M059J (cell line): ENCODE results near the gene ABLIM1. TPM values are rescaled to one million over a fixed set of nuclear protein-coding genes. Genes with fewer than 3 reads are reported as not detected.

ENCODE experiments used
- DNase-seq: peaks from one replicate; pipeline ENCODE4 v3.0.0-alpha.2; 2012; ENCODE audit warnings: low read depth
- total RNA-seq: library from RNA; depleted of rRNA; stranded (reverse); fragments of >200 nt; shearing (Covaris generic); gene quantifications from 2 replicates; pipeline ENCODE4 v1.2.3, GENCODE V29; 2014

Gene ABLIM1
- total RNA-seq, 1 experiment from 2014 or later = 5.8 TPM

GRCh38 chr10:114545819-114546218 lies 112.3 kb downstream of the ABLIM1 start:
- DNase-seq = no peak

GRCh38 chr10:114545071-114545470 lies 113.0 kb downstream of the ABLIM1 start:
- DNase-seq = peak; percentile 82

- DNase-seq = peak; percentile 84
Measured at GRCh38 chr10:114544045-114544659, 113.9 kb downstream of the ABLIM1 start.

GRCh38 chr10:114543456-114543855 lies 114.6 kb downstream of the ABLIM1 start:
- DNase-seq = no peak

GRCh38 chr10:114542373-114542772 lies 115.7 kb downstream of the ABLIM1 start:
- DNase-seq = no peak

DNA sequence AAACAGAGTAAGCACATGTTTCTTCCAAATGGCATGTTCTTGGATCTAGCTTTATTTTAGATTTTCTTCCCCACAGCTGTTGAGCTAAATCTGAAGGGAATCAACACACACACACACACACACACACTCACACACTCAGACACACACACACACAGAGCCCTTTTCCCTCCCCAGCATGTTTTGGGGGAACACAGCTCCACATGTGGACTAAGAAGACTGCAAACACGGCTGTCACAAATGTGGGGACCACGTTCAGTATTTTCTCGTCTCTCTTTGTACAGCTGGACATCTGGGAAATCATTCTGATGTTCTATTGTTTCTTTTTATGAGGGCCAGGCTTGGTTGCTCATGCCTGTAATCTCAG lies 116.3 kb downstream of the ABLIM1 start:
- no peak for DNase-seq

DNA sequence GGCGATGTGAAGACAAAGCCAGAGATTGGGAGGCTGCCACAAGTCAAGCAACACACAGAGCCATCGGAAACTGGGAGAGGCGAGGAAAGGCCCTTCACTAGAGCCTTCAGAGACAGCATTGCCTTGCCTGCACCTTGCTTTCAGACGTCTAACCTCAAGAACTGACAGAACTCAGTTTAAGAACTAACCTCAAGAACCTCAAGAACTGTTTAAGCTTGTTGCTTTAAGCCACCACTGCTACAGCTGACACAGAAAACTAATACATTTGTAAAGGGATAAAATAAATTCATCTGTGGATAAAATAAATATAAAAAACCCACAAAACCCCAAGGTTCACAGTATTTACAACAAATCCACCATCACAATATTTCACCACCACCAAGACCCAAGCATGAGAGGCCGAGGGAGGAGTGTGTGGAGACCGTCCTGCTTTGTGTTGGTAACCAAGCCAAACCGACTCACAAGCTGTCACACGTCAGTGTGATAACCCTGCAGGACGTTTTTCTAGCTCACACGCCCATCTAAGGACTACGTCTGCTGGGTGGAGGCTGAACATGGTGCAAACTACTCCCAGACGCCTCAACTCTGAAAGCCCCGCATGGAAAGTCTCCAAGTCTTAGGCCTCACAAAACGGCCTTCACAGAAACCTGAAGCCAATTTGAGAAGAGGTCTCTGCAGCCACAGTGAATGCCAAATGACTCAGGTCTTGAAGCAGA lies 116.8 kb downstream of the ABLIM1 start:
- peak; percentile 95 for DNase-seq

GRCh38 chr10:114540236-114540635 lies 117.8 kb downstream of the ABLIM1 start:
- DNase-seq = no peak

GRCh38 chr10:114539623-114540022 lies 118.5 kb downstream of the ABLIM1 start:
- DNase-seq = no peak

GRCh38 chr10:114538181-114538906 lies 119.7 kb downstream of the ABLIM1 start:
- DNase-seq = no peak

GRCh38 chr10:114537736-114538135 lies 120.3 kb downstream of the ABLIM1 start:
- DNase-seq = no peak

- DNase-seq = no peak
Measured at GRCh38 chr10:114534571-114534981, 123.5 kb downstream of the ABLIM1 start.

- DNase-seq = no peak
Measured at GRCh38 chr10:114532226-114532625, 125.8 kb downstream of the ABLIM1 start.

DNA sequence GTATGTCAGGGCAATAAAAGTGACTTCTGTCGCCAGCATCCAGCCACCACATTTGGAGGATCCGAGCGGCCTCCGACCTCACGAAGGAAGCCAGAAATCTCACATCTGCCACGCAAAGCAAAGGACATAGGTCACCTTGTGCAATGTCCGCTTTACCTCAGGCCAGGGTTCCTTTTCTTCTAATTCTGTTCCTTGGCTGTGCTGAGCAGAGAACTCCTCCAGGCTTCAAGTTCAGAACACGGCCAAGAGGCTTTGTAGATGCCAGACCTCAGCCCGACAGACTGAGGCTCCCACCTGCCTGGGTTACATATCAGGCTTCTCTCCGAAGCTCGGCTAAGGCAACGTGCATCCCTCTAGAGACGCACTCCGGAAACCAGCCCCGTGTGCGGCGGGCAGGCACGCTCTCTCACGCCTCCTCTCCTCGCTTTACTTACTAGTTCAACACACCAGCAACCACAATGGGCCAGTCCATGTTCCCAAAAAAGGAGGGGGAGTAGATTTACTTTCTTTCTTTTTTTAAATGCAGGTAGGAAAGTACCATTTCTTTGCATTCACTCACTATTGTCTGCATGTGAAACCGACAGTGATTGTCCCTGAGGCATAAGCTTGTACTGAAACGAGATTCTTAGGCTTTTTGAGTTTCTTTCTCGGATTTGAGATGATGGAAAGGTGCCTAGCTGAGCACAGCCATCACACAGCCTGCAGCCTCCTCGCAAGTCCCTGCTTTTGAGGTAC lies 131.4 kb downstream of the ABLIM1 start:
- DNase-seq = peak; percentile 81

- DNase-seq = peak; percentile 46
Measured at GRCh38 chr10:114526126-114526503, 132.0 kb downstream of the ABLIM1 start.

- DNase-seq = no peak
Measured at GRCh38 chr10:114525368-114525949, 132.6 kb downstream of the ABLIM1 start.

- DNase-seq = no peak
Measured at GRCh38 chr10:114523876-114524275, 134.2 kb downstream of the ABLIM1 start.

- DNase-seq = no peak
Measured at GRCh38 chr10:114521255-114521654, 136.8 kb downstream of the ABLIM1 start.

DNA sequence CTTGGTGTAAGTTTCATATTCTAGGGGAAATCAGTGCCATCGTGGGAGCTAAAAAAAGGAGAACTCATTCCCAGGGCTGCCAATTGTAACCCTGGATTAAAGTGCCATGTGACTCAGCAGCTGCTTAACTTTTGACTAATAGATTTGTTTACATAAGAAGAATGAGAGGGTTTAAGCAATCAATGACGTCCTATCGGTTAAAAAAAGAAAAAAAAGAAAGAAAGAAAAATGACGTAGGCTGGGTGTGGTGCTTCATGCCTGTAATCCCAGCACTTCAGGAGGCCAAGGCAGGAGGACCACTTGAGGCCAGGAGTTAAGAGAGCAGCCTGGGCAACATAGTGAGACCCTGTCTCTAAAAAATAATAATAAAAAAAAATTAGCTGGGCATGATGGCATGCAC lies 137.6 kb downstream of the ABLIM1 start:
- DNase-seq = peak; percentile 92

- no peak for DNase-seq
Measured at GRCh38 chr10:114519756-114520293, 138.2 kb downstream of the ABLIM1 start.

- DNase-seq = no peak
Measured at GRCh38 chr10:114519306-114519669, 138.8 kb downstream of the ABLIM1 start.
